CD4-positive, alpha-beta T cell treated with Interferon gamma for 1 hour (primary cell): ENCODE measurements around the gene CPXM1.

Experiments
- DNase-seq: peaks from one replicate; pipeline ENCODE4 v3.0.0-alpha.2; 2020

Gene CPXM1

GRCh38 chr20:2747676-2748235 lies 52.7 kb downstream of the CPXM1 start:
- no peak for DNase-seq

DNA sequence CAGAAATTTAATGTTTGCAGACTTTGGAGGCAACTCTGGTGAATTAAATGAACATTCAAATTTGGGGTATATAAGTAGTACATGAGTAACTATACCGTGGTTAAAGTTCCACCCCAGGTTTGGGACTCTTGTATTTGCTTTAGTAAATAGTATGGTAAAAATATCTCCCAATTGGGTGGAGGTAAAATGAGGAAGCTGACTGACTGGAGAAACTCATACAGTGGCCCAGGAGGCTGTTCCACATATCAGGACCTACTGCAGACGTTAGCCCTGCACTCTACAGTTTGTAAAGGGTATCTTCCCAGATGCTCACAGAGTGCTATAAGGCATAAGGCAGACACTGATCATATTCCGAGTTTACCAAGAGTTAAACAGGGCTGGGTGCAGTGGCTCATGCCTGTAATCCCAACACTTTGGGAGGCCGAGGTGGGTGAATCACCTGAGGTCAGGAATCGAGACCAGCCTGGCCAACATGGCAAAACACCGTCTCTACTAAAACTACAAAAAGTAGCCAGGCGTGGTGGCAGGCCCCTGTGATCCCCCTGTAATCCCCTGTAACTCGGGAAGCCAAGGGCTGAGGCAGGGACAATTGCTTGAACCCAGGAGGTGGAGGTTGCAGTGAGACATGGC lies 53.7 kb downstream of the CPXM1 start:
- DNase-seq = no peak

DNA sequence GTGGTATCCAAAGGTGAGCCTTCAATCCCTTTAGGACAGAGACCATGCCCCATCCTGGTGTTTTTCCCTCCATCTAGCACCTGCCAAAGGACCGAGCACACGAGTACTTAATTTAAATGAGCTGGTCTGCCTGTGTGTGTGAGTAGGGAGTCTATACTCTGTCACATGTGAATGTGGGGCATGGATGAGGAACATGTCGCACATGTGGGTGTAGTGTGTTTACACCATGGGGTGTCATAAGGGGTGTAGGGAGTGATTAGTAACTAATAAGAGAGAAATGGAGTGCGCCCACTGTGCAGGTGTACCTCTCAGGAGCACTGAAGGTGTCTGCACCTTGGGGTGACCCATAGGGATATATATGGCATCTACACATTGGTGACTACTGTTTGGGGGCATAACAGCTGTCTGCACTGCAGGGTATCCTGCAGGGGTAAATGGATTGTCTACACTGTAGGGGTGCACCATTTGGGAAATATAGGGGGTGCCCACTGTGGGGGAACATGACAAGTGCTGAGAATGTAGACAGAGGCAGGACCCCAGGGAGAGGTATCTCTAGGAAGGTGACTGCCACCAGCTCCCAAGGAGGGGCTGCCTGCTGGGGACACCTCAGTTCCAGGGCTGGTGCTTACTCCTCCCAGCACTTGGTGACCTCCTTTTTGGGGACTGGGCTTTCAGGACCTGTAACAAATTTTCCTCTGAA lies 54.3 kb downstream of the CPXM1 start:
- no peak for DNase-seq

DNA sequence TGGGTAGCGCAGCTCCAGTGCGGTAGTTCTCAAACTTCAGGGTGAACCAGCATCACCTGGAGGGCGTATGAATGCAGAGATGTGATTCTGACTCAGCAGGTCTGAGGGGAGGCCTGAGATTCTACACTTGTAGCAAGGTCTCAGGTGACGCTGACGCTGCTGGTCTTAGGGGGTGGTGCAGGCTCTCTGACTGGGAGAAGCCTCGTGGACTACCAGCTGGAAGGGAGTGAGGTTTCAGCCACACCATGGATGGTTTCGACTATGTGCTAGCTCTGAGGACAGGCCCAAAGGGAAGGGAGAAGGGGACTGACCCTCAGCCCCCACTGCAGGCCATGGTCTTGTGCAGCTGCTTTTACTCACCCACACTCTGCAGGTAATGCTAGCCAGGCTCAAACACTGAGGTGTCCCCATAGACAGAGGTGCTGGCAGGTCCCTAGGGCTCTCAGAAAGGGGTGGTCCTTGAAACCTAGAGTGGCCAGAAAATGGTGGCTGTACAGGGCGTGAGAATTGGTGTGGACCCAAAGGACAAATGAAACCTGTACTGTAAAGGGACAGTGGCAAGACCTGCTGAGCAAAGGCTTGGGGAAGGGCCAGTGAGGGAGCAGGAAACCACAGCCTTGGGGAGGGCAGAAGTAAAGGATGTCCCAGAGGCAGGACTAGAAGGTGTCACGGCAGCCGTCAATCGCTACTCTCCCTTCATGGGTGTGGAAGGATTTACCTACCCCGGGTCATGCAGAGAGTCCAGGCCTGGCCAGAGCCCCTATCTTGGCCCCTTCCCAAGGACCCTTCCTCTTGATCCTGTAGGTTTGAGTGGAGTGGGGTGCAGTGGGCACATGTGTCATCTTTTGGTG lies 55.1 kb downstream of the CPXM1 start:
- DNase-seq = no peak
